ENCODE data around the gene MUC6.

MUC6 gene

GRCh38 chr11:986952-987305 lies 49.6 kb downstream of the MUC6 start:
- ATAC-seq (ENCODE audit: low read depth) (no peak), DNase-seq (ENCODE audit: low spot score) (no peak)
- Histone ChIP-seq H3K27me3 (ENCODE audit: insufficient read depth, poor library complexity, severe bottlenecking) (no peaks in the 10 kb centered on the region), H3K4me3 (ENCODE audit: severe bottlenecking) (no peak overlapping the region), H3K9me3 (ENCODE audit: severe bottlenecking) (no peaks in the 10 kb centered on the region), H3K36me3 (ENCODE audit: low read depth) (peaks cover 55% of the 10 kb centered on the region), H3K4me1 (ENCODE audit: insufficient read depth, poor library complexity, severe bottlenecking) (no peaks in the 10 kb centered on the region), H3K27ac (ENCODE audit: poor library complexity, severe bottlenecking) (no peak overlapping the region)
- TF ChIP-seq CTCF (IDR thresholded peaks at IDR 0.05; ENCODE audit: poor library complexity, severe bottlenecking): no peak

- Histone ChIP-seq H3K36me3 (ENCODE audit: low read depth) (peaks cover 59% of the 10 kb centered on the region), H3K4me1 (ENCODE audit: insufficient read depth, poor library complexity, severe bottlenecking) (no peaks in the 10 kb centered on the region), H3K4me3 (ENCODE audit: severe bottlenecking) (no peak overlapping the region), H3K27me3 (ENCODE audit: insufficient read depth, poor library complexity, severe bottlenecking) (no peaks in the 10 kb centered on the region), H3K27ac (ENCODE audit: poor library complexity, severe bottlenecking) (no peak overlapping the region), H3K9me3 (ENCODE audit: severe bottlenecking) (no peaks in the 10 kb centered on the region)
- no peak for TF ChIP-seq CTCF (IDR thresholded peaks at IDR 0.05; ENCODE audit: poor library complexity, severe bottlenecking)
- DNase-seq (ENCODE audit: low spot score) (no peak), ATAC-seq (ENCODE audit: low read depth) (no peak)
Measured at GRCh38 chr11:986270-986951, 50.1 kb downstream of the MUC6 start.

GRCh38 chr11:985848-986247 lies 50.7 kb downstream of the MUC6 start:
- H3K9me3 ChIP-seq (ENCODE audit: severe bottlenecking): no peaks in the 10 kb centered on the region
- no peak for ATAC-seq (ENCODE audit: low read depth)
- peaks cover 64% of the 10 kb centered on the region for H3K36me3 ChIP-seq (ENCODE audit: low read depth)
- TF ChIP-seq CTCF (IDR thresholded peaks at IDR 0.05; ENCODE audit: poor library complexity, severe bottlenecking): no peak
- H3K4me3 ChIP-seq (ENCODE audit: severe bottlenecking): no peak overlapping the region
- DNase-seq (ENCODE audit: low spot score): no peak
- no peak overlapping the region for H3K27ac ChIP-seq (ENCODE audit: poor library complexity, severe bottlenecking)
- no peaks in the 10 kb centered on the region for H3K27me3 ChIP-seq (ENCODE audit: insufficient read depth, poor library complexity, severe bottlenecking)
- no peaks in the 10 kb centered on the region for H3K4me1 ChIP-seq (ENCODE audit: insufficient read depth, poor library complexity, severe bottlenecking)

GRCh38 chr11:985406-985805 lies 51.1 kb downstream of the MUC6 start:
- Histone ChIP-seq H3K27me3 (ENCODE audit: insufficient read depth, poor library complexity, severe bottlenecking) (no peaks in the 10 kb centered on the region), H3K36me3 (ENCODE audit: low read depth) (peaks cover 64% of the 10 kb centered on the region), H3K4me1 (ENCODE audit: insufficient read depth, poor library complexity, severe bottlenecking) (no peaks in the 10 kb centered on the region), H3K27ac (ENCODE audit: poor library complexity, severe bottlenecking) (no peak overlapping the region), H3K4me3 (ENCODE audit: severe bottlenecking) (no peak overlapping the region), H3K9me3 (ENCODE audit: severe bottlenecking) (no peaks in the 10 kb centered on the region)
- no peak for TF ChIP-seq CTCF (IDR thresholded peaks at IDR 0.05; ENCODE audit: poor library complexity, severe bottlenecking)
- ATAC-seq (ENCODE audit: low read depth) (no peak), DNase-seq (ENCODE audit: low spot score) (no peak)

- H3K27me3 ChIP-seq (ENCODE audit: insufficient read depth, poor library complexity, severe bottlenecking): no peaks in the 10 kb centered on the region
Measured at GRCh38 chr11:984546-984945, 52.0 kb downstream of the MUC6 start.

More at GRCh38 chr11:984546-984945, 52.0 kb downstream of the MUC6 start:
- Histone ChIP-seq H3K4me3 (ENCODE audit: severe bottlenecking) (no peak overlapping the region), H3K4me1 (ENCODE audit: insufficient read depth, poor library complexity, severe bottlenecking) (no peaks in the 10 kb centered on the region), H3K27ac (ENCODE audit: poor library complexity, severe bottlenecking) (no peak overlapping the region), H3K36me3 (ENCODE audit: low read depth) (peaks cover 64% of the 10 kb centered on the region), H3K9me3 (ENCODE audit: severe bottlenecking) (no peaks in the 10 kb centered on the region)
- no peak for TF ChIP-seq CTCF (IDR thresholded peaks at IDR 0.05; ENCODE audit: poor library complexity, severe bottlenecking)
- no peak for DNase-seq (ENCODE audit: low spot score)
- no peak for ATAC-seq (ENCODE audit: low read depth)

Measured in RWPE2 (cell line).